Measurements from ENCODE around the gene GLB1L2.

GRCh38 chr11:134387501-134387900 is 55.7 kb downstream of the GLB1L2 start:
- TF ChIP-seq CEBPB (IDR thresholded peaks at IDR 0.05) = no peak
- TF ChIP-seq MAX (IDR thresholded peaks at IDR 0.05) = no peak
- no peak for TF ChIP-seq EGR1 (IDR thresholded peaks at IDR 0.05)
- no peak for TF ChIP-seq TCF12 (IDR thresholded peaks at IDR 0.05; ENCODE audit: low read depth)

All from Ishikawa (cell line).